ENCODE data around the gene CPAMD8. TPM values are rescaled to one million over a fixed set of nuclear protein-coding genes. Genes with fewer than 3 reads are reported as not detected.
"Not testable (repeated sequence)": the region's sequence is repeated elsewhere in the genome, so short reads cannot be mapped to it uniquely, and the experiment has no call there.

Gene CPAMD8
- total and polyA plus RNA-seq, 2 of the 8 experiments (the other 6 are each of a cell fraction or from before 2014, with no cell fraction given): 6.1 to 9.2 TPM

DNA sequence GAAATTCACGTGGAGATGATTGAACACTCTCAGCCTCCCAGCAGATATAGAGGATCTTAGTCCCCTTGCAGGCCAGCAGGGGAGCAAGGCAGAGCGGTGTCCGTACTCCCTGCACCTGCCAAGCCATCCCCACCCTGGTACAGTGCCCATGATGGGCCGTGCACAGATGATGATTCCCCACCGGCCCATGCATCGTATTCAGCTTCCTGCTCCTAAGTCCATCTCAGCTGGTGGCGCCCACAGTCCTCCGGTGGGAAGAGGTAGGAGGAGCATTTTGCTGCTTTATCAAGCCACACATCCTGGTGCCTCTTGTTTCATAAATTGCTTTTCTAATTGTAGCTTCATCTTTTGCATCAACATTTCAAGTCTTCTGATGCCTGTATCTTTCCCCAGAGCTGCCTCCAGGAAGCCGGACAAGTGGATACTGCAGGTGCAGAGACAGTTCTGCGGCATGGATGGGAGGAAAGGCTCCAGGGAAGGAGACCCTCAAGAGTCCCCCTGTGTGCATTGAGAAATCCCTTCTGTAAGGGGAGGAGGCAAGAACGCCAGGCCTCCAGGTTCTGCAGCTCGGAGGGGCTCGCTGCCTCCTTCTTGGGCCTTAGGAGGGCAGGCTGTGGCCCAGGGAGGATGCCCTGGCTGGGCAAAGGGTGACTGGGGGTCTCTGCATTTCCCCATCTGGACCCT is 82.5 kb downstream of the CPAMD8 start (continued):
- TF ChIP-seq ATF2 (IDR thresholded peaks at IDR 0.05; ENCODE audit: low read length): no peak

DNA sequence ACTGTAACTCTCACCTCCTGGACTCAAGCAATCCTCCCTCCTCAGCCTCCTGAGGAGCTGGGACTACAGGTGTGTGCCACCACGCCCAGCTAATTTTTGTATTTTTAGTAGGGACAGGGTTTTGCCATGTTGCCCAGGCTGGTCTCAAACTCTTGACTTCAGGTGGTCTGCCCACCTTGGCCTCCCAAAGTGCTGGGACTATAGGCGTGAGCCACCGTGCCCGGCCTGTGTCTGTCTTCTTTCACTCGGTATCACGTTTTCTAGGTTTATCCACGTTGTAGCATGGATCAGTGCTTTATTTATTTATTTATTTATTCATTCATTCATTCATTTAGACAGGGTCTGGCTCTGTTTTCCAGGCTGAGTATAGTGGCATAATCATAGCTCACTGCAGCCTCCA is 83.5 kb downstream of the CPAMD8 start:
- H2AK5ac ChIP-seq (ENCODE audit: low read depth, low read length); H3K4me2 ChIP-seq (ENCODE audit: insufficient read depth in 1 of 2, low read depth in 2 of 2, low read length in 2 of 2); H2BK12ac ChIP-seq (ENCODE audit: low read depth, low read length); H3K18ac ChIP-seq (ENCODE audit: extremely low read depth, low read length); H3K27me3 ChIP-seq (replicated peaks in 1 of 4; ENCODE audit: control insufficient read depth in 3 of 4, extremely low read depth in 1 of 4, insufficient read depth in 3 of 4, low read length in 3 of 4); H4K5ac ChIP-seq (ENCODE audit: insufficient read length, low read depth, low read length); H4K91ac ChIP-seq (replicated peaks; ENCODE audit: insufficient read length, low read length); H3K9me3 ChIP-seq (ENCODE audit: insufficient read depth in 2 of 2, low read depth in 1 of 2, low read length in 1 of 2); H2BK20ac ChIP-seq (ENCODE audit: low read length); H2AFZ ChIP-seq (ENCODE audit: low read length); H3K79me2 ChIP-seq (ENCODE audit: control insufficient read depth in 1 of 2, insufficient read depth in 2 of 2, low read length in 2 of 2); DNase-seq (ENCODE audit: low read depth in 1 of 2, low spot score in 2 of 2); H3K4ac ChIP-seq (replicated peaks; ENCODE audit: insufficient read length, low read depth, low read length); H4K20me1 ChIP-seq (replicated peaks in 1 of 2; ENCODE audit: control insufficient read depth in 1 of 2, insufficient read depth in 2 of 2, low read length in 2 of 2); H3K36me3 ChIP-seq (ENCODE audit: control insufficient read depth in 2 of 4, insufficient read depth in 4 of 4, low read length in 3 of 4); H2BK15ac ChIP-seq (ENCODE audit: low read length); H3K56ac ChIP-seq (replicated peaks; ENCODE audit: insufficient read length, low read depth, low read length); H3K27ac ChIP-seq (ENCODE audit: low read depth, low read length); H3K23me2 ChIP-seq (ENCODE audit: low read depth, low read length); H3K4me3 ChIP-seq (ENCODE audit: extremely low read depth in 1 of 4, insufficient read depth in 2 of 4, low read depth in 3 of 4, low read length in 4 of 4); H3K14ac ChIP-seq (ENCODE audit: insufficient read length); H2BK120ac ChIP-seq (replicated peaks; ENCODE audit: low read depth, low read length); H3K9ac ChIP-seq (replicated peaks in 1 of 4; ENCODE audit: extremely low read depth in 1 of 4, low read depth in 3 of 4, low read length in 3 of 4); H2BK5ac ChIP-seq (ENCODE audit: low read depth, low read length); H3K23ac ChIP-seq (ENCODE audit: insufficient read length); POLR2A ChIA-PET (ENCODE audit: partially characterized antibody); H3K79me1 ChIP-seq (ENCODE audit: low read depth, low read length); H4K8ac ChIP-seq (ENCODE audit: extremely low read depth, insufficient read depth, low read length); FAIRE-seq; H3K4me1 ChIP-seq (replicated peaks in 1 of 4; ENCODE audit: control insufficient read depth in 3 of 4, insufficient read depth in 4 of 4, low read length in 3 of 4): not testable (repeated sequence)
- 96% methylated on average over 7 of the region's 7 CpGs; no CpG with 5 or more reads in 1 of the 2 experiments for WGBS, 2 experiments (ENCODE audit: extremely low coverage in 1 of 2, insufficient coverage in 1 of 2, insufficient read length in 1 of 2, insufficient replicate concordance in 2 of 2, low coverage in 1 of 2, low lambda C conversion rate in 2 of 2, missing lambda C conversion rate in 1 of 2)
- CTCF ChIA-PET (ENCODE audit: partially characterized antibody): interaction anchor here (0.9 kb wide), 1 partner anchor 43 kb away, joined by 3 read pairs; no protein-coding TSS in a partner anchor

Measured in H1 (cell line).